Naive thymus-derived CD8-positive, alpha-beta T cell (primary cell): ENCODE measurements around the gene CTDP1. TPM values are rescaled to one million over a fixed set of nuclear protein-coding genes. Genes with fewer than 3 reads are reported as not detected.

ENCODE experiments used
- ATAC-seq, 2 donors: fragments of 150-1000 bp; cut with Tn5 transposase in 1 of 2; sonication (Bioruptor Pico), chemical (Tn5 transposase) in 1 of 2; 1 replicate in 1 of 2; 2 replicates in 1 of 2; pipeline ENCODE4 v1.10.0; 2021; ENCODE audit warnings: mild to moderate bottlenecking in 2 of 2, moderate library complexity in 2 of 2
- POLR2A ChIA-PET: fragments of 350-600 bp; sonication (Branson Sonifier 250); formaldehyde crosslinking; loops from one replicate; lab custom pipeline; 2021; ENCODE audit warnings: antibody characterized with exemption; lab: Charles Lee
- DNase-seq, 10 donors: peaks; one replicate each; pipeline versions ENCODE4 v3.0.0 to v3.0.0-alpha.2; 2020 to 2022
- H3K27ac Mint-ChIP-seq, 10 donors: one replicate each; pipeline ENCODE4 v1.8.0; 2020 to 2022; ENCODE audit warnings: mild to moderate bottlenecking in 10 of 10, mixed read lengths in 10 of 10, moderate library complexity in 4 of 10, inconsistent platforms in 1 of 10
- H3K27me3 Mint-ChIP-seq, 5 donors: one replicate each; pipeline ENCODE4 v1.8.0; 2021 to 2022; ENCODE audit warnings: mixed read lengths in 5 of 5
- H3K36me3 Mint-ChIP-seq, 3 donors: one replicate each; pipeline ENCODE4 v1.8.0; 2020 to 2022; ENCODE audit warnings: mixed read lengths in 3 of 3, mild to moderate bottlenecking in 2 of 3, inconsistent platforms in 1 of 3
- H3K4me1 Mint-ChIP-seq, 4 donors: one replicate each; pipeline ENCODE4 v1.8.0; 2021 to 2022; ENCODE audit warnings: mixed read lengths in 4 of 4
- H3K4me3 Mint-ChIP-seq, 10 donors: one replicate each; pipeline ENCODE4 v1.8.0; 2020 to 2022; ENCODE audit warnings: mild to moderate bottlenecking in 10 of 10, mixed read lengths in 10 of 10, moderate library complexity in 6 of 10, inconsistent platforms in 1 of 10
- H3K9me3 Mint-ChIP-seq, 9 donors: one replicate each; pipeline ENCODE4 v1.8.0; 2020 to 2022; ENCODE audit warnings: mixed read lengths in 9 of 9, mild to moderate bottlenecking in 3 of 9, inconsistent platforms in 1 of 9, moderate library complexity in 1 of 9
- polyA plus RNA-seq, 3 donors: library from polyadenylated mRNA; unstranded; fragments of 300-500 nt; fragmentation: Illumina TruSeq; gene quantifications; one replicate each; pipeline ENCODE4 v1.2.3, GENCODE V29; 2021
- total RNA-seq, 8 experiments: library from RNA in 2 of 8; stranded (reverse) in 2 of 8; gene quantifications; one replicate each; pipeline ENCODE4 v1.2.3 and lab custom pipeline; 2021 to 2026

The CTDP1 gene
- total and polyA plus RNA-seq, 5 experiments from 2014 or later, result 7.9 to 46.2 (median 31.1) TPM

- POLR2A ChIA-PET, result no interaction called here
- Mint-ChIP-seq H3K9me3 (no peaks in the 10 kb centered on the region), H3K36me3 (no peaks in the 10 kb centered on the region), H3K4me3 (no peak overlapping the region), H3K27ac (no peak overlapping the region), H3K27me3 (peaks cover 28 to 79% (median 52%) of the 10 kb centered on the region in 5 donors), H3K4me1 (peaks cover 2 to 31% (median 17%) of the 10 kb centered on the region in 4 donors)
- ATAC-seq, result no peak
- DNase-seq, result no peak
Measured at GRCh38 chr18:79789091-79789891, 109.7 kb downstream of the CTDP1 start.

DNA sequence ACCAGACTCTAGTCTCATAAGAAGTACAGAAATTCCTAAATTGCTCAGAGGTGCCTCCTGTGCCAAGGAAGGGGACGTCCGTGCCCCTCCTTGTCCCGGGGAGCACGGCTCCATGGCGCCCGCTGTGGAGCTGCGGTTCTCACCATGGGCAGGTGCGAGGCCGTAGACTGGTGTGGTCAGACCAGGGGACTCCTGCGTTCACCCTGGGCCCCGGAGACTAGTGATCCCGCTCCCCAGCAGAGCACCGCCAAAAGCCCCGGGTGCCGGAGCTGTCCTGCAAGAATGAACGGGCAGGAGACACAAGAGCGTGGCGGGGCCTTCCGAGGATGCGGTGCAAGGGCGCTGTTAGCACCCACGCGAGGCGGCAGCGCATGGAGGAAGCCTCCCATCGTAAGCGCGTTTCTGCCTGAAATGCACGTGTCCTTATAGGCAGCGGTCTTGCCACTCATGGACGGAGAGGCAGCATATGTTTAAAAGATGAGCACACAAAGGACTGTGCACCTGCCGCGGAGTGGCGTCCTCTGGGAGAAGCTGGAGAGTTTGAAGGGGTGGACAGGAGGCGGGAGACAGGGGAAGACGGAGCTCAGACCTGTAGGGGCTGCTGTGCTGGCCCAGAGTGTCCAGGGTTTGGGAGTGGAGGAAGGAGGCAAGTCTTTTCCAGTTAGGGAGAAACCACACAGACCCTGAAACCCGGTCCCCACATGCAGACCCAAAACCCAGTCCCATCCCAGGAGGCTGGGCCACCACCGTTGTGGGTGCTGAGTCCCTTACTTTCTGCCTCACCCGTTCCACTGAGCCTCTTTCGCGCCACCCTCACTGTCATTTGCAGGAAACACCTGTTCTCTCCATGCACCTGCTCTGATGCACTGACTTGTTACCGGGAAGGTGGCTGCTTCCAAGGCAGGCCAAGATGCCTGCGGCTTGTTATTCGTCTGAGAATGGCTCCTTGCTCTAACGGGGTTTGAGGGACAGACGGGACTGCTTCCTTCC, 110.6 kb downstream of the CTDP1 start:
- Mint-ChIP-seq H3K36me3 (no peaks in the 10 kb centered on the region), H3K27me3 (peaks cover 30 to 79% (median 58%) of the 10 kb centered on the region in 5 donors), H3K9me3 (no peaks in the 10 kb centered on the region), H3K4me3 (peak overlapping the region in 1 of 10 donors; percentile 48), H3K27ac (peak overlapping the region in 1 of 10 donors; percentile 66), H3K4me1 (peaks cover 2 to 31% (median 17%) of the 10 kb centered on the region in 4 donors)
- ATAC-seq (no peak), DNase-seq (no peak)
- POLR2A ChIA-PET, result no interaction called here

- Mint-ChIP-seq H3K27ac (no peak overlapping the region), H3K9me3 (no peaks in the 10 kb centered on the region), H3K4me3 (peak overlapping the region in 4 of 10 donors; percentile 18 to 54 (median 30)), H3K36me3 (no peaks in the 10 kb centered on the region), H3K4me1 (peaks cover 2 to 31% (median 17%) of the 10 kb centered on the region in 4 donors), H3K27me3 (peaks cover 33 to 81% (median 58%) of the 10 kb centered on the region in 5 donors)
- ATAC-seq (no peak), DNase-seq (no peak)
- POLR2A ChIA-PET, result no interaction called here
Measured at GRCh38 chr18:79790996-79791972, 111.7 kb downstream of the CTDP1 start.

DNA sequence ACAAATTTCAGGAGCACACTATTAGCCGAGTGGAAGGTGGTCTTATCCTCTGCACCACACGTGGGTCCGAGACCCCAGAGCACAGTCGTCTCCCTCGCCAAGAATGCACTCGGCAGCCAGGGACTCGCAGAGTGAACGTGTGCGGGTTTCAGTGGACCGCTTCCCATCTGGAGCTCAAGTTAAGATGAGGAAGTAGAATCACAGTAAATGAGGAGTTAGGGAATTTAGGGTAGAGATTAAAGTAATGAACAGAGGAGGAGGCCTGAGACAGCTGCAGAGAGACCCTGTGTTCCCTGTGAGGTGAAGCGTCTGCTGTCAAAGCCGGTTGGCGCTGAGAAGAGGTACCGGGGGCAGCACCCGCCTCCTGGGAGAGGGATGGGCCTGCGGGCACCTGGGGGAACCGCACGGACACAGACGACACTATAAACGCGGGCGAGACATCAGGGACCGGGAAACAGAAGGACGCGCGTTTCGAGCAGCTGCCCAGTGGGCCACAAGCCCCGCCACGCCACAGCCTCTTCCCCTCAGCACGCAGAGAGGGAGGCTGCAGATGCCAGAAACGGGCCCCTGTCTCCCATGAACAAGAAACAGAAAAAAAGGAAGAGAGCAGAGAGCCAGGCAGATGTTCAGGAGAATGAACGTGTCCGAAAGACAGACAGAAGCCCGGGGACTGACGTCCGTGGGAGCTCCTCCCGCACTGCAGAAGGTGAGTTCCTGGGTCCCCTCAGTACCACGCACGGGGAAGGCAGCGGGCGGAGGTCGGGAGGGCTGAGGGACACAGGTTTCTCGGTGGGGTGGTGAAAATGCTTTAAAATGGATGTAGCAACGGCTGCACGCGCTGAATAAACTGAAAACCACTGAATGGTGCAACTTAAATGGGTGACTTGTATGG, 112.7 kb downstream of the CTDP1 start:
- no peak for ATAC-seq
- Mint-ChIP-seq H3K4me3 (peak overlapping the region in 1 of 10 donors; percentile 53), H3K27me3 (peaks cover 40 to 81% (median 59%) of the 10 kb centered on the region in 5 donors), H3K27ac (no peak overlapping the region), H3K9me3 (no peaks in the 10 kb centered on the region), H3K36me3 (peaks cover 0 to 3% (median under 1%) of the 10 kb centered on the region in 3 donors), H3K4me1 (peaks cover 4 to 37% (median 20%) of the 10 kb centered on the region in 4 donors)
- DNase-seq, result no peak
- POLR2A ChIA-PET, result no interaction called here

- DNase-seq (no peak), ATAC-seq (no peak)
- Mint-ChIP-seq H3K27ac (peak overlapping the region in 1 of 10 donors; percentile 75), H3K36me3 (peaks cover 0 to 5% (median 2%) of the 10 kb centered on the region in 3 donors), H3K4me1 (peaks cover 6 to 39% (median 21%) of the 10 kb centered on the region in 4 donors), H3K9me3 (no peaks in the 10 kb centered on the region), H3K4me3 (peak overlapping the region in 1 of 10 donors; percentile 53), H3K27me3 (peaks cover 41 to 79% (median 58%) of the 10 kb centered on the region in 5 donors)
- POLR2A ChIA-PET, result no interaction called here
Measured at GRCh38 chr18:79792988-79793355, 113.4 kb downstream of the CTDP1 start.

DNA sequence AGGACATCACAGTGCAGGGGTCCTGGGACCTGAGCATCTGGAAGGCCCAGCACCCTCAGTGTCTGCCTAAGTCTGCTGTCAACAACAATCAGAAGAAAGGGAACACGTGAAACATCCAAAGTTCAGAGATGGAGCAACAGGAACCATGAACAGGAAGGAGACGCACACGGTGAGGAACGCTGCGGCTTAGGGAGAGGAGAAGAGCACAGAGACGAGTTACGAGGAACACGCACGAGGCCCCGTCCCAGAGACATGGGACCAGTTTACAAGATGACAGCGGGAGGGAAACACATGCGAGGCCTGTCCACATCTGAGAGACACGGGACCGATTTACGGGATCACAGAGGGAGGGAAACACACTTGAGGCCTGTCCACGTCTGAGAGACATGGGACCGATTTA, 115.2 kb downstream of the CTDP1 start:
- peak overlapping the region in 1 of 10 donors; percentile 16 for H3K4me3 Mint-ChIP-seq
- H3K9me3 Mint-ChIP-seq, result no peaks in the 10 kb centered on the region
- DNase-seq (no peak), ATAC-seq (no peak)
- H3K27me3 Mint-ChIP-seq, result peaks cover 42 to 78% (median 62%) of the 10 kb centered on the region in 5 donors
- peaks cover 0 to 5% (median 4%) of the 10 kb centered on the region in 3 donors for H3K36me3 Mint-ChIP-seq
- H3K4me1 Mint-ChIP-seq, result peaks cover 9 to 46% (median 28%) of the 10 kb centered on the region in 4 donors
- POLR2A ChIA-PET, result no interaction called here
- no peak overlapping the region for H3K27ac Mint-ChIP-seq

DNA sequence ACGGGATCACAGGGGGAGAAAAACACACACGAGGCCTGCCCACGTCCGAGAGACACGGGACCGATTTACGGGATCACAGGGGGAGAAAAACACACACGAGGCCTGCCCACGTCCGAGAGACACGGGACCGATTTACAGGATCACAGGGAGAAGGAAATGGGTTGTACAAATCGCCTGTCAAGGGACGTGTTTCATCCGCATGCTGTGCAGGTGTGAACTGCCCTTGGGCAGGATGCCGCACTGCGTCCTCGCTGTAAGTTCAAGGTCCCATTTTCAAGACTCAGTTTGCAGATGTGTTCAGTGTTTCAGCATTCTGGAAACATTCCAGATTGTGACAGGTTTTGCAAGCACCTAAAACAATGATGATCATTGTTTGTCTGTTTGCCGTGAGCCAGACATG, 115.8 kb downstream of the CTDP1 start:
- DNase-seq (no peak), ATAC-seq (no peak)
- no peak overlapping the region for H3K4me3 Mint-ChIP-seq
- no peak overlapping the region for H3K27ac Mint-ChIP-seq
- H3K9me3 Mint-ChIP-seq, result no peaks in the 10 kb centered on the region
- POLR2A ChIA-PET, result no interaction called here
- H3K36me3 Mint-ChIP-seq, result peaks cover 0 to 5% (median 4%) of the 10 kb centered on the region in 3 donors
- peaks cover 12 to 47% (median 28%) of the 10 kb centered on the region in 4 donors for H3K4me1 Mint-ChIP-seq
- peaks cover 44 to 77% (median 61%) of the 10 kb centered on the region in 5 donors for H3K27me3 Mint-ChIP-seq

DNA sequence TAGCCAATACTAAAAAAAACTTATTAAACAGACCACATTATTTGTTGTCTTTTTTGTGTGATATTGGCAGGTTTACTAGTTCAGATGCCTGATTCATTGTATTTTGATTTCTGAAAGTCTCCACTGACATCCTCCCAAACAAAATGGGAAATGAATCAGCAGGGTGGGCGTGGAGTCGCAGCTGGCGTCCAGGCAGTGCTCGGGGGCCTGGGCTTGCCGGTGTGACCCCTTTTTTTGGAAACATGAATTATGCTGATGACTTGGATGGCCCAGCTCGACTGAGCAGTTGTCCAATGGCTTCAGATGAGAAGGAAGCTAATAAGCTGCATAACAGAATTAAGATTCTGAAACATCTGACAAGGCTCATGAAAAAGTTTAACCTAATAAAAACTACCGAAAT, 116.4 kb downstream of the CTDP1 start:
- Mint-ChIP-seq H3K27me3 (peaks cover 41 to 72% (median 58%) of the 10 kb centered on the region in 5 donors), H3K27ac (peak overlapping the region in 1 of 10 donors; percentile 37), H3K4me3 (peak overlapping the region in 4 of 10 donors; percentile 15 to 64 (median 40)), H3K4me1 (peaks cover 12 to 44% (median 27%) of the 10 kb centered on the region in 4 donors), H3K9me3 (no peaks in the 10 kb centered on the region), H3K36me3 (peaks cover 0 to 5% (median 4%) of the 10 kb centered on the region in 3 donors)
- DNase-seq (no peak), ATAC-seq (no peak)
- POLR2A ChIA-PET, result no interaction called here

DNA sequence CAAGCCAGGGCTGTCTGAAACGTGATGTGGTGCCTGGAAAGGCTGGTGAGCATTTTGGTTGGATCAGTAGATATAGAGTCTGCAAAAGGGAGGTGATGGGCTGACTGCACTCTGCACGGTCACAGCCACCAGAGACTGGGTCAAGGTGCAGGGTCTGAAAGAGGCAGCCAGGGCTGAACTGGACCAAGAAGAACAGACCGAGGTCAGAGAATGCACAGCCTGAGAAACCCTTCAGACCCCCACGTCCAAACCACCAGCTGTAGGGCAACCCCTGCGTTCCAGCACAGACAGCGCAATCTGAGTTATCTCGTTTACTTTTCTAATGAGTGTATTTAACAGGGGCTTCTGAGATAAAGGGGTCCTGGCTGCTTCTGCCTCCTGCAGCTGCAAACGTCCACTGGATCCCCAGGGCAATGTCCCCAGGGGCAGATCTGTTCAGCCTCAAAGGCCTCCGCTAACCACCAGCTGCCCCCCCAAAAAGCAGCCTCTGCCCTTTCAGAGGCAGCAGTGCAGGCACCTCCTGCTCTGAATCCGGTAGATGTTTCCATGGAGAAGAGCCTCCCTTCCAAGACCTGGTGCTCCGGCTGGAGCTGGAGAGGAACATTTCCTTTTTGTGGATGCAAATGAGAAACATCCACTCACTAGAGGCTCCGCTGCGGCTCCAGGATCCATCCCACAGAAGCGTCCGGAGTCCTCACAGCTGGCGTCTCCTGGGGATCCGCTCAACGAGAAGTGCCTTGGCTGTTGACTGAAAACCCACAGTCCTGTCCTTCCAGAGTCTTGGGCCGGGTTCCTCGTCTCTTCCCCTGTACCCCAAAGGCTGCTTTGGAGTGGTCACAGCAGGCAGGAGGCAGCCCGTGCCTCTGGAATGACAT, 117.2 kb downstream of the CTDP1 start:
- H3K27ac Mint-ChIP-seq, result peak overlapping the region in 3 of 10 donors; percentile 37 to 60 (median 45)
- no peaks in the 10 kb centered on the region for H3K9me3 Mint-ChIP-seq
- DNase-seq (no peak), ATAC-seq (no peak)
- peaks cover 34 to 65% (median 50%) of the 10 kb centered on the region in 5 donors for H3K27me3 Mint-ChIP-seq
- POLR2A ChIA-PET, result no interaction called here
- peaks cover 0 to 5% (median 4%) of the 10 kb centered on the region in 3 donors for H3K36me3 Mint-ChIP-seq
- peaks cover 10 to 36% (median 20%) of the 10 kb centered on the region in 4 donors for H3K4me1 Mint-ChIP-seq
- peak overlapping the region; percentile 57 to 92 (median 86) for H3K4me3 Mint-ChIP-seq
